ENCODE results near the gene MRPS26. TPM values are rescaled to one million over a fixed set of nuclear protein-coding genes. Genes with fewer than 3 reads are reported as not detected.

Gene MRPS26
- total and polyA plus RNA-seq, 10 of the 15 experiments (the other 5 are each of a cell fraction or from before 2014, with no cell fraction given), result 3.9 to 95.3 (median 46.5) TPM

DNA sequence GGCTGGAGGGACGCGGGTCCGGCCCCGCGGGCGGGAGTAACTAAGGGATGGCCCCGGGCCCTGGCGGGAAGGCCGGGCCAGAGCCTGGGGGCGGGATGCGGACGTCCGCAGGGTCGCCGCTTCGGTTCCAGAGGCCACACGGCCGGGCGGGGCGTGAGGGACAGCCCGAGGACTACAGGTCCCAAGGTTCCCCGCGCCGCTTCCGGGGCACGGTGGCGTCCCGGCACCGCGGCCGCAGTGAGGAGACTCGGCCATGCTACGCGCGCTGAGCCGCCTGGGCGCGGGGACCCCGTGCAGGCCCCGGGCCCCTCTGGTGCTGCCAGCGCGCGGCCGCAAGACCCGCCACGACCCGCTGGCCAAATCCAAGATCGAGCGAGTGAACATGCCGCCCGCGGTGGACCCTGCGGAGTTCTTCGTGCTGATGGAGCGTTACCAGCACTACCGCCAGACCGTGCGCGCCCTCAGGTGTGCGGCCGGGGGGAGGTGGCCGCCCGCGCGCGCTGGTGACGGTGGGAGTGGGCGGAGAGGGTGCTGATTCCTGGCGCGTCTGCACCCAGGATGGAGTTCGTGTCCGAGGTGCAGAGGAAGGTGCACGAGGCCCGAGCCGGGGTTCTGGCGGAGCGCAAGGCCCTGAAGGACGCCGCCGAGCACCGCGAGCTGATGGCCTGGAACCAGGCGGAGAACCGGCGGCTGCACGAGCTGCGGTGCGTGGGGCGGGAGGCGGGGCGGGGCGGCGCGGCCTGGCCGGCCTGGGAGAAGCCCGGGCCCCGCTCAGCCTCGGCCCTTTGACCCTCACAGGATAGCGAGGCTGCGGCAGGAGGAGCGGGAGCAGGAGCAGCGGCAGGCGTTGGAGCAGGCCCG, at the start of gene MRPS26 (continued):
- TF ChIP-seq, protein P1, sequence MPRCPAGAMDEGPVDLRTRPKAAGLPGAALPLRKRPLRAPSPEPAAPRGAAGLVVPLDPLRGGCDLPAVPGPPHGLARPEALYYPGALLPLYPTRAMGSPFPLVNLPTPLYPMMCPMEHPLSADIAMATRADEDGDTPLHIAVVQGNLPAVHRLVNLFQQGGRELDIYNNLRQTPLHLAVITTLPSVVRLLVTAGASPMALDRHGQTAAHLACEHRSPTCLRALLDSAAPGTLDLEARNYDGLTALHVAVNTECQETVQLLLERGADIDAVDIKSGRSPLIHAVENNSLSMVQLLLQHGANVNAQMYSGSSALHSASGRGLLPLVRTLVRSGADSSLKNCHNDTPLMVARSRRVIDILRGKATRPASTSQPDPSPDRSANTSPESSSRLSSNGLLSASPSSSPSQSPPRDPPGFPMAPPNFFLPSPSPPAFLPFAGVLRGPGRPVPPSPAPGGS (IDR thresholded peaks at IDR 0.05; ENCODE audit: borderline replicate concordance, insufficient read depth, low read depth, low read length, poor library complexity, severe bottlenecking), result peak; percentile 75
- TF ChIP-seq, protein P2, sequence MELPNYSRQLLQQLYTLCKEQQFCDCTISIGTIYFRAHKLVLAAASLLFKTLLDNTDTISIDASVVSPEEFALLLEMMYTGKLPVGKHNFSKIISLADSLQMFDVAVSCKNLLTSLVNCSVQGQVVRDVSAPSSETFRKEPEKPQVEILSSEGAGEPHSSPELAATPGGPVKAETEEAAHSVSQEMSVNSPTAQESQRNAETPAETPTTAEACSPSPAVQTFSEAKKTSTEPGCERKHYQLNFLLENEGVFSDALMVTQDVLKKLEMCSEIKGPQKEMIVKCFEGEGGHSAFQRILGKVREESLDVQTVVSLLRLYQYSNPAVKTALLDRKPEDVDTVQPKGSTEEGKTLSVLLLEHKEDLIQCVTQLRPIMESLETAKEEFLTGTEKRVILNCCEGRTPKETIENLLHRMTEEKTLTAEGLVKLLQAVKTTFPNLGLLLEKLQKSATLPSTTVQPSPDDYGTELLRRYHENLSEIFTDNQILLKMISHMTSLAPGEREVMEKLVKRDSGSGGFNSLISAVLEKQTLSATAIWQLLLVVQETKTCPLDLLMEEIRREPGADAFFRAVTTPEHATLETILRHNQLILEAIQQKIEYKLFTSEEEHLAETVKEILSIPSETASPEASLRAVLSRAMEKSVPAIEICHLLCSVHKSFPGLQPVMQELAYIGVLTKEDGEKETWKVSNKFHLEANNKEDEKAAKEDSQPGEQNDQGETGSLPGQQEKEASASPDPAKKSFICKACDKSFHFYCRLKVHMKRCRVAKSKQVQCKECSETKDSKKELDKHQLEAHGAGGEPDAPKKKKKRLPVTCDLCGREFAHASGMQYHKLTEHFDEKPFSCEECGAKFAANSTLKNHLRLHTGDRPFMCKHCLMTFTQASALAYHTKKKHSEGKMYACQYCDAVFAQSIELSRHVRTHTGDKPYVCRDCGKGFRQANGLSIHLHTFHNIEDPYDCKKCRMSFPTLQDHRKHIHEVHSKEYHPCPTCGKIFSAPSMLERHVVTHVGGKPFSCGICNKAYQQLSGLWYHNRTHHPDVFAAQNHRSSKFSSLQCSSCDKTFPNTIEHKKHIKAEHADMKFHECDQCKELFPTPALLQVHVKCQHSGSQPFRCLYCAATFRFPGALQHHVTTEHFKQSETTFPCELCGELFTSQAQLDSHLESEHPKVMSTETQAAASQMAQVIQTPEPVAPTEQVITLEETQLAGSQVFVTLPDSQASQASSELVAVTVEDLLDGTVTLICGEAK (IDR thresholded peaks at IDR 0.05; ENCODE audit: borderline replicate concordance), result peak; percentile 51; the same call in 1 of the 2 replicates
- TF ChIP-seq FOXK2 (IDR thresholded peaks at IDR 0.05) (no peak), NR2C1 (IDR thresholded peaks at IDR 0.05) (peak; percentile 92), BRCA1 (IDR thresholded peaks at IDR 0.05; ENCODE audit: low read depth, low read length) (no peak), TCF7 (IDR thresholded peaks at IDR 0.05; ENCODE audit: borderline replicate concordance) (no peak), POLR2AphosphoS5 (IDR thresholded peaks at IDR 0.05; ENCODE audit: low read length) (peak; percentile 69; the same call in 1 of the 2 replicates), POLR2AphosphoS2 (IDR thresholded peaks at IDR 0.05; ENCODE audit: low read depth, low read length) (peak; percentile 58; the same call in 1 of the 2 replicates), NR2F1 (conservative IDR thresholded peaks at IDR 0.05) (peak; percentile 89), GATAD2B (conservative IDR thresholded peaks at IDR 0.05; ENCODE audit: low read depth) (peak; percentile 97), CBX3 (IDR thresholded peaks at IDR 0.05; ENCODE audit: borderline replicate concordance, low read depth) (no peak), HCFC1 (IDR thresholded peaks at IDR 0.05; ENCODE audit: low read length) (peak; percentile 87)
- TF ChIP-seq, protein P3, sequence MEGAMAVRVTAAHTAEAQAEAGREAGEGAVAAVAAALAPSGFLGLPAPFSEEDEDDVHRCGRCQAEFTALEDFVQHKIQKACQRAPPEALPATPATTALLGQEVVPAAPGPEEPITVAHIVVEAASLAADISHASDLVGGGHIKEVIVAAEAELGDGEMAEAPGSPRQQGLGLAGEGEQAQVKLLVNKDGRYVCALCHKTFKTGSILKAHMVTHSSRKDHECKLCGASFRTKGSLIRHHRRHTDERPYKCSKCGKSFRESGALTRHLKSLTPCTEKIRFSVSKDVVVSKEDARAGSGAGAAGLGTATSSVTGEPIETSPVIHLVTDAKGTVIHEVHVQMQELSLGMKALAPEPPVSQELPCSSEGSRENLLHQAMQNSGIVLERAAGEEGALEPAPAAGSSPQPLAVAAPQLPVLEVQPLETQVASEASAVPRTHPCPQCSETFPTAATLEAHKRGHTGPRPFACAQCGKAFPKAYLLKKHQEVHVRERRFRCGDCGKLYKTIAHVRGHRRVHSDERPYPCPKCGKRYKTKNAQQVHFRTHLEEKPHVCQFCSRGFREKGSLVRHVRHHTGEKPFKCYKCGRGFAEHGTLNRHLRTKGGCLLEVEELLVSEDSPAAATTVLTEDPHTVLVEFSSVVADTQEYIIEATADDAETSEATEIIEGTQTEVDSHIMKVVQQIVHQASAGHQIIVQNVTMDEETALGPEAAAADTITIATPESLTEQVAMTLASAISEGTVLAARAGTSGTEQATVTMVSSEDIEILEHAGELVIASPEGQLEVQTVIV (IDR thresholded peaks at IDR 0.05; ENCODE audit: borderline replicate concordance, partially characterized antibody), result peak; percentile 51
- TF ChIP-seq, protein P4, sequence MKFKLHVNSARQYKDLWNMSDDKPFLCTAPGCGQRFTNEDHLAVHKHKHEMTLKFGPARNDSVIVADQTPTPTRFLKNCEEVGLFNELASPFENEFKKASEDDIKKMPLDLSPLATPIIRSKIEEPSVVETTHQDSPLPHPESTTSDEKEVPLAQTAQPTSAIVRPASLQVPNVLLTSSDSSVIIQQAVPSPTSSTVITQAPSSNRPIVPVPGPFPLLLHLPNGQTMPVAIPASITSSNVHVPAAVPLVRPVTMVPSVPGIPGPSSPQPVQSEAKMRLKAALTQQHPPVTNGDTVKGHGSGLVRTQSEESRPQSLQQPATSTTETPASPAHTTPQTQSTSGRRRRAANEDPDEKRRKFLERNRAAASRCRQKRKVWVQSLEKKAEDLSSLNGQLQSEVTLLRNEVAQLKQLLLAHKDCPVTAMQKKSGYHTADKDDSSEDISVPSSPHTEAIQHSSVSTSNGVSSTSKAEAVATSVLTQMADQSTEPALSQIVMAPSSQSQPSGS (IDR thresholded peaks at IDR 0.05; ENCODE audit: low read length), result no peak
- TF ChIP-seq, protein P5, sequence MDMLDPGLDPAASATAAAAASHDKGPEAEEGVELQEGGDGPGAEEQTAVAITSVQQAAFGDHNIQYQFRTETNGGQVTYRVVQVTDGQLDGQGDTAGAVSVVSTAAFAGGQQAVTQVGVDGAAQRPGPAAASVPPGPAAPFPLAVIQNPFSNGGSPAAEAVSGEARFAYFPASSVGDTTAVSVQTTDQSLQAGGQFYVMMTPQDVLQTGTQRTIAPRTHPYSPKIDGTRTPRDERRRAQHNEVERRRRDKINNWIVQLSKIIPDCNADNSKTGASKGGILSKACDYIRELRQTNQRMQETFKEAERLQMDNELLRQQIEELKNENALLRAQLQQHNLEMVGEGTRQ (IDR thresholded peaks at IDR 0.05; ENCODE audit: borderline replicate concordance, low read depth, low read length), result no peak
- TF ChIP-seq, protein P6, sequence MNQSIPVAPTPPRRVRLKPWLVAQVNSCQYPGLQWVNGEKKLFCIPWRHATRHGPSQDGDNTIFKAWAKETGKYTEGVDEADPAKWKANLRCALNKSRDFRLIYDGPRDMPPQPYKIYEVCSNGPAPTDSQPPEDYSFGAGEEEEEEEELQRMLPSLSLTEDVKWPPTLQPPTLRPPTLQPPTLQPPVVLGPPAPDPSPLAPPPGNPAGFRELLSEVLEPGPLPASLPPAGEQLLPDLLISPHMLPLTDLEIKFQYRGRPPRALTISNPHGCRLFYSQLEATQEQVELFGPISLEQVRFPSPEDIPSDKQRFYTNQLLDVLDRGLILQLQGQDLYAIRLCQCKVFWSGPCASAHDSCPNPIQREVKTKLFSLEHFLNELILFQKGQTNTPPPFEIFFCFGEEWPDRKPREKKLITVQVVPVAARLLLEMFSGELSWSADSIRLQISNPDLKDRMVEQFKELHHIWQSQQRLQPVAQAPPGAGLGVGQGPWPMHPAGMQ (IDR thresholded peaks at IDR 0.05; ENCODE audit: borderline replicate concordance), result no peak

All from GM12878 (cell line).